GM19351 (cell line): ENCODE measurements around the gene NR2C2.

Source experiments
- ATAC-seq: cut with Tn5 transposase; IDR thresholded peaks from one replicate; pipeline ENCODE4 v1.9.1; 2021; ENCODE audit warnings: mild to moderate bottlenecking, moderate library complexity; ENCODE audit not compliant: unreplicated experiment

Gene NR2C2

GRCh38 chr3:15014606-15015328, 67.4 kb downstream of the NR2C2 start:
- no peak for ATAC-seq

- ATAC-seq: no peak
These were observed 68.1 kb downstream of the NR2C2 start for GRCh38 chr3:15015456-15015855.

GRCh38 chr3:15017191-15017590, 69.8 kb downstream of the NR2C2 start:
- no peak for ATAC-seq

GRCh38 chr3:15023249-15023648, 75.9 kb downstream of the NR2C2 start:
- ATAC-seq: no peak

- no peak for ATAC-seq
These were observed 76.3 kb downstream of the NR2C2 start for GRCh38 chr3:15023719-15024118.

- no peak for ATAC-seq
These were observed 82.2 kb downstream of the NR2C2 start for GRCh38 chr3:15029625-15030024.

GRCh38 chr3:15032650-15033049, 85.3 kb downstream of the NR2C2 start:
- ATAC-seq: no peak

- no peak for ATAC-seq
These were observed 85.7 kb downstream of the NR2C2 start for GRCh38 chr3:15033103-15033502.

GRCh38 chr3:15038306-15038705, 90.9 kb downstream of the NR2C2 start:
- no peak for ATAC-seq

GRCh38 chr3:15040844-15041243, 93.5 kb downstream of the NR2C2 start:
- ATAC-seq: no peak

GRCh38 chr3:15041950-15042349, 94.6 kb downstream of the NR2C2 start:
- no peak for ATAC-seq

- ATAC-seq: no peak
These were observed 95.6 kb downstream of the NR2C2 start for GRCh38 chr3:15042936-15043335.

- ATAC-seq: no peak
These were observed 96.2 kb downstream of the NR2C2 start for GRCh38 chr3:15043408-15044171.

GRCh38 chr3:15044326-15044725, 96.9 kb downstream of the NR2C2 start:
- ATAC-seq: no peak

- no peak for ATAC-seq
These were observed 98.3 kb downstream of the NR2C2 start for GRCh38 chr3:15045667-15046066.

GRCh38 chr3:15049584-15049983, 102.2 kb downstream of the NR2C2 start:
- ATAC-seq: no peak

- peak; percentile 85 for ATAC-seq
These were observed 103.2 kb downstream of the NR2C2 start for GRCh38 chr3:15050405-15051092.

- peak; percentile 60 for ATAC-seq
These were observed 104.1 kb downstream of the NR2C2 start for GRCh38 chr3:15051531-15051930.

GRCh38 chr3:15052335-15053242, 105.2 kb downstream of the NR2C2 start:
- no peak for ATAC-seq

GRCh38 chr3:15053541-15053940, 106.2 kb downstream of the NR2C2 start:
- no peak for ATAC-seq
